Endothelial cell of umbilical vein (primary cell): ENCODE results near the gene ADARB2. TPM values are rescaled to one million over a fixed set of nuclear protein-coding genes. Genes with fewer than 3 reads are reported as not detected.

ENCODE experiments used
- BruUV-seq: library from RNA; stranded (reverse); fragments of 400-500 nt; replicated peaks from 2 replicates; lab custom pipeline; 2021; lab: Mats Ljungman, UMichigan
- CTCF ChIA-PET: fragments of 300-600, 350-600 bp; sonication (Branson Sonifier 250); formaldehyde crosslinking; loops from one replicate; lab custom pipeline; 2021; ENCODE audit warnings: antibody characterized with exemption, inconsistent platforms; lab: Charles Lee
- POLR2A ChIA-PET: fragments of 300-600, 350-600 bp; sonication (Branson Sonifier 250); formaldehyde crosslinking; loops from one replicate; lab custom pipeline; 2021; ENCODE audit warnings: antibody characterized with exemption, inconsistent platforms; lab: Charles Lee
- DNase-seq: peaks from one replicate; pipeline ENCODE4 v3.0.0-alpha.2; 2011; ENCODE audit warnings: low read depth, low spot score
- FAIRE-seq: peaks from 2 replicates; lab custom pipeline; 2011; peaks lifted over from hg19 to GRCh38; lab: Jason Lieb, UNC
- H2AFZ ChIP-seq: 2 replicates; pipeline ENCODE4 v1.6.0; 2012; ENCODE audit warnings: low read depth, low read length, control low read depth, inconsistent platforms
- H3K27ac ChIP-seq: 2 replicates; pipeline ENCODE4 v1.5.1; 2011; ENCODE audit warnings: low read depth, mild to moderate bottlenecking, control low read depth, low read length, moderate library complexity; ENCODE audit not compliant: insufficient read depth
- H3K27me3 ChIP-seq, 2 experiments: 2 replicates each; pipeline versions ENCODE4 v1.6.0 to v1.6.1; 2011; ENCODE audit warnings: low read length in 2 of 2, mixed read lengths in 1 of 2; ENCODE audit not compliant: control insufficient read depth in 2 of 2, insufficient read depth in 2 of 2
- H3K36me3 ChIP-seq, 2 experiments: 2 replicates in 1 of 2; 3 replicates in 1 of 2; pipeline ENCODE4 v1.5.1; 2011; ENCODE audit warnings: low read length in 2 of 2, mild to moderate bottlenecking in 1 of 2, moderate library complexity in 1 of 2; ENCODE audit not compliant: control insufficient read depth in 2 of 2, insufficient read depth in 2 of 2; ENCODE audit errors: extremely low read depth in 1 of 2
- H3K4me1 ChIP-seq: 3 replicates; pipeline ENCODE4 v1.5.1; 2011; ENCODE audit warnings: mild to moderate bottlenecking, low read length; ENCODE audit not compliant: control insufficient read depth, insufficient read depth; ENCODE audit errors: extremely low read depth
- H3K4me2 ChIP-seq: 2 replicates; pipeline ENCODE4 v1.6.1; 2011; ENCODE audit warnings: low read length, control low read depth, mixed read lengths; ENCODE audit not compliant: insufficient read depth
- H3K4me3 ChIP-seq, 3 experiments: fragments of 200-600 bp in 1 of 3; sonication (generic), shearing (Covaris generic) in 1 of 3; replicated peaks in 1 of 3; 2 replicates each; pipeline ENCODE4 v1.5.1; 2011 to 2016; ENCODE audit warnings: control low read depth in 3 of 3, low read length in 3 of 3, mild to moderate bottlenecking in 2 of 3, inconsistent platforms in 1 of 3, low read depth in 1 of 3, moderate library complexity in 1 of 3; ENCODE audit not compliant: insufficient read depth in 1 of 3
- H3K79me2 ChIP-seq: 2 replicates; pipeline ENCODE4 v1.6.0; 2012; ENCODE audit warnings: low read length, inconsistent platforms; ENCODE audit not compliant: control insufficient read depth, insufficient read depth
- H3K9ac ChIP-seq: replicated peaks from 2 replicates; pipeline ENCODE3; 2011; ENCODE audit warnings: low read length, control low read depth; ENCODE audit not compliant: insufficient read depth; ENCODE audit errors: extremely low read depth
- H3K9me1 ChIP-seq: replicated peaks from 3 replicates; pipeline ENCODE4 v1.6.0; 2011; ENCODE audit warnings: mild to moderate bottlenecking, low read length; ENCODE audit not compliant: control insufficient read depth, insufficient read depth; ENCODE audit errors: extremely low read depth
- H3K9me3 ChIP-seq: replicated peaks from 2 replicates; pipeline ENCODE4 v1.5.1; 2012; ENCODE audit warnings: low read length, inconsistent platforms; ENCODE audit not compliant: control insufficient read depth, insufficient read depth
- H4K20me1 ChIP-seq: replicated peaks from 2 replicates; pipeline ENCODE3; 2011; ENCODE audit warnings: mild to moderate bottlenecking, low read length; ENCODE audit not compliant: control insufficient read depth, insufficient read depth; ENCODE audit errors: extremely low read depth
- EZH2 ChIP-seq: IDR thresholded peaks from 2 replicates; pipeline ENCODE4 v1.6.1; 2012; ENCODE audit warnings: borderline replicate concordance, low read depth, mild to moderate bottlenecking, moderate library complexity, low read length, inconsistent platforms; ENCODE audit not compliant: severe bottlenecking
- FOS ChIP-seq: IDR thresholded peaks from 2 replicates; pipeline ENCODE4 v1.6.1; 2011; ENCODE audit warnings: mild to moderate bottlenecking, low read length, moderate library complexity, borderline replicate concordance; ENCODE audit not compliant: insufficient read depth
- MAX ChIP-seq: IDR thresholded peaks from 2 replicates; pipeline ENCODE4 v1.6.1; 2011; ENCODE audit not compliant: insufficient read depth, insufficient read length
- POLR2A ChIP-seq: IDR thresholded peaks from 2 replicates; pipeline ENCODE4 v1.6.1; 2012; ENCODE audit warnings: low read depth, mild to moderate bottlenecking, control low read depth, low read length
- dilution Hi-C: fragments of 300-500 bp; cut with MboI; formaldehyde crosslinking; loops from one replicate; pipeline ENCODE4 v1.15.0; 2019; ENCODE audit warnings: low sequenced_read_pairs; ENCODE audit not compliant: extremely low pct_ligation_motif_present
- intact Hi-C: fragments of 100-400 bp; cut with micrococcal nuclease; formaldehyde crosslinking; loops from one replicate; pipeline ENCODE4 v1.10.0; 2022
- polyA plus RNA-seq, 4 experiments: library from polyadenylated mRNA; depleted of rRNA in 3 of 4; stranded (reverse) in 3 of 4; unstranded in 1 of 4; fragments of >200 nt; gene quantifications; 2 replicates each; pipeline versions ENCODE4 v1.2.1 to v1.2.3, GENCODE V29; 2011 to 2012; ENCODE audit warnings: missing spikeins in 1 of 4
- total RNA-seq: library from RNA; stranded (reverse); gene quantifications from 2 replicates; pipeline ENCODE4 v1.2.3, GENCODE V29; 2021

The ADARB2 gene
- total and polyA plus RNA-seq, 2 donors (not counting 3 experiments of a cell fraction or from before 2014, with no cell fraction given) = not detected

- Histone ChIP-seq H3K9me3 (peaks cover 6% of the 10 kb centered on the region), H3K4me2 (no peak overlapping the region), H3K79me2 (no peaks in the 10 kb centered on the region), H3K4me1 (no peaks in the 10 kb centered on the region), H3K9ac (no peak overlapping the region), H3K9me1 (no peaks in the 10 kb centered on the region), H4K20me1 (no peaks in the 10 kb centered on the region), H3K36me3 (no peaks in the 10 kb centered on the region), H2AFZ (no peak overlapping the region), H3K27ac (no peak overlapping the region), H3K4me3 (no peak overlapping the region), H3K27me3 (no peaks in the 10 kb centered on the region)
- ChIA-PET CTCF (no interaction called here), POLR2A (no interaction called here)
- no peak for TF ChIP-seq POLR2A
- no peak for TF ChIP-seq EZH2
- DNase-seq = no peak
- FAIRE-seq = no peak
- intact Hi-C loops = no loop called here
- dilution Hi-C loops = no loop called here
- no TSS peak for BruUV-seq
Measured at GRCh38 chr10:1401071-1401965, 336.0 kb downstream of the ADARB2 start.

- no TSS peak for BruUV-seq
- Histone ChIP-seq H3K9ac (no peak overlapping the region), H3K36me3 (no peaks in the 10 kb centered on the region), H2AFZ (no peak overlapping the region), H3K9me1 (no peaks in the 10 kb centered on the region), H3K79me2 (no peaks in the 10 kb centered on the region), H3K9me3 (peaks cover 2% of the 10 kb centered on the region), H3K4me3 (no peak overlapping the region), H3K4me2 (no peak overlapping the region), H3K4me1 (no peaks in the 10 kb centered on the region), H3K27ac (no peak overlapping the region), H3K27me3 (no peaks in the 10 kb centered on the region), H4K20me1 (no peaks in the 10 kb centered on the region)
- ChIA-PET CTCF (no interaction called here), POLR2A (no interaction called here)
- intact Hi-C loops (no loop called here), dilution Hi-C loops (no loop called here)
- no peak for DNase-seq
- TF ChIP-seq FOS = no peak
- no peak for TF ChIP-seq MAX
- FAIRE-seq = no peak
Measured at GRCh38 chr10:1400101-1401070, 336.9 kb downstream of the ADARB2 start.
